ENCODE results near the gene COL6A2.

DNA sequence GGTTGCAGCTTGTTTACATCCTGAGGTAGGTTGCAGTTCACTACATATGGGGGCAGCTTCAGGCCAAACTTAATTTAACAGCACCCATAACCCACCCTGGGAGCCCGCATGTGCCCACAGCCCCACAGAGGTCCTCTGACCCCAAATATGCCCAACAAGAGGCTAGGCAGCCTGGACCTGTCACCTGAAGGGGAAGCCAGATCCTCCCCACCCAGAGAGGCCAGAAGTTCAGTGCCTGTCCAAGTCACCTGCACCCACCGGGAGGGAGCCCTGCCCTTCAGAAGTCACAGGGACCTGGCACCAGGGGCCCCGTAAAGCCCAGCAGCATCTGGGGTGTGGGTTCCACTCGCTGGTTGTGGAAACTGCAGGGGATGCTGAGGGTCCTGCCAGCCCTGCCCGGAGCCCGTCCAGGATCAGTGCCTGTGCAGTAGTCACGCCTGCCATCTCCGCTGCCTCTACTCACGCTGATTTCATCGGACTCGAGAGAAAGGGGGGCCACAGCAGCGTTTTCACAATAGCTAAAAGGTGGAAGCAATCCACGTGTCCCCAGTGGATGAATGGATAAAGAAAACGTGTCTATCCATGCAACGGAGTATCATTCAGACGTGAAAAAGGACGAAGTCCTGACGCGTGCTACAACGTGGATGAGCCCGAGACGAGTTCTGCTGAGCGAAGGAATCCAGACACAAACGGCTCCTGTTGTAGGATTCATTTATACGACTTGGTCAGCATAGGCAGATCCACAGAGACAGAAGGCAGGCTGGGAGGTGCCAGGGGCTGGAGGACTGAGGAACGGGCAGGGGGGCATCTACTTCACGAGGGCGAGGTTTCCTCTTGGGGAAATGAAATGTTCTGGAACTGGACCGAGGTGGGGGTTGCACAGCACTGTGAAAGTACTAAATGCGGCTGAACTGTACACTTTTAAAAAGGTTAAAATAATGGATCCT, 33.9 kb upstream of the COL6A2 start:
- TF ChIP-seq, protein P1, sequence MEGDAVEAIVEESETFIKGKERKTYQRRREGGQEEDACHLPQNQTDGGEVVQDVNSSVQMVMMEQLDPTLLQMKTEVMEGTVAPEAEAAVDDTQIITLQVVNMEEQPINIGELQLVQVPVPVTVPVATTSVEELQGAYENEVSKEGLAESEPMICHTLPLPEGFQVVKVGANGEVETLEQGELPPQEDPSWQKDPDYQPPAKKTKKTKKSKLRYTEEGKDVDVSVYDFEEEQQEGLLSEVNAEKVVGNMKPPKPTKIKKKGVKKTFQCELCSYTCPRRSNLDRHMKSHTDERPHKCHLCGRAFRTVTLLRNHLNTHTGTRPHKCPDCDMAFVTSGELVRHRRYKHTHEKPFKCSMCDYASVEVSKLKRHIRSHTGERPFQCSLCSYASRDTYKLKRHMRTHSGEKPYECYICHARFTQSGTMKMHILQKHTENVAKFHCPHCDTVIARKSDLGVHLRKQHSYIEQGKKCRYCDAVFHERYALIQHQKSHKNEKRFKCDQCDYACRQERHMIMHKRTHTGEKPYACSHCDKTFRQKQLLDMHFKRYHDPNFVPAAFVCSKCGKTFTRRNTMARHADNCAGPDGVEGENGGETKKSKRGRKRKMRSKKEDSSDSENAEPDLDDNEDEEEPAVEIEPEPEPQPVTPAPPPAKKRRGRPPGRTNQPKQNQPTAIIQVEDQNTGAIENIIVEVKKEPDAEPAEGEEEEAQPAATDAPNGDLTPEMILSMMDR (IDR thresholded peaks at IDR 0.05): no peak
- no peak for TF ChIP-seq POLR2A (IDR thresholded peaks at IDR 0.05)

Measured in suprapubic skin (tissue), 3 donors.